Measurements from ENCODE around the gene FGD2. TPM values are rescaled to one million over a fixed set of nuclear protein-coding genes. Genes with fewer than 3 reads are reported as not detected.
A peak's percentile ranks its signal among the peaks of the same experiment; 100 is the strongest.

Gene FGD2
- total RNA-seq, 1 donor from 2014 or later: 7.9 TPM

- ATAC-seq (peak; percentile 61), DNase-seq (ENCODE audit: missing footprints) (peak; percentile 73)
- intact Hi-C loops (cut with DNase I): no loop called here
Measured at GRCh38 chr6:37061157-37061804, 55.8 kb downstream of the FGD2 start.

GRCh38 chr6:37062424-37062823, 57.0 kb downstream of the FGD2 start:
- intact Hi-C loops (cut with DNase I): no loop called here
- no peak for DNase-seq (ENCODE audit: missing footprints)
- ATAC-seq: no peak

GRCh38 chr6:37068356-37069270, 63.2 kb downstream of the FGD2 start:
- no peak for ATAC-seq
- DNase-seq (ENCODE audit: missing footprints): no peak
- intact Hi-C loops (cut with DNase I): no loop called here

- DNase-seq (ENCODE audit: missing footprints) (no peak), ATAC-seq (no peak)
- intact Hi-C loops (cut with DNase I): no loop called here
Measured at GRCh38 chr6:37069639-37070038, 64.2 kb downstream of the FGD2 start.

GRCh38 chr6:37072526-37072925, 67.1 kb downstream of the FGD2 start:
- intact Hi-C loops (cut with DNase I): no loop called here
- ATAC-seq: no peak
- DNase-seq (ENCODE audit: missing footprints): no peak

GRCh38 chr6:37074053-37074827, 68.8 kb downstream of the FGD2 start:
- ATAC-seq (peak; percentile 87), DNase-seq (ENCODE audit: missing footprints) (peak; percentile 80)
- intact Hi-C loops (cut with DNase I): no loop called here

- intact Hi-C loops (cut with DNase I): no loop called here
- ATAC-seq: peak; percentile 2
- DNase-seq (ENCODE audit: missing footprints): no peak
Measured at GRCh38 chr6:37077191-37077904, 71.9 kb downstream of the FGD2 start.

GRCh38 chr6:37077905-37078296, 72.4 kb downstream of the FGD2 start:
- intact Hi-C loops (cut with DNase I): no loop called here
- ATAC-seq (peak; percentile 90), DNase-seq (ENCODE audit: missing footprints) (peak; percentile 93)

Other genes with a start within 250 kb of the FGD2 start
- gene CPNE5, start 166.2 kb upstream of the FGD2 start, total RNA-seq: 10.9 TPM
- gene PPIL1, start 130.9 kb upstream of the FGD2 start, total RNA-seq: 70.1 TPM
- 79.4 TPM for gene C6orf89, start 119.7 kb upstream of the FGD2 start, total RNA-seq
- gene PI16, start 50.9 kb upstream of the FGD2 start, total RNA-seq: 15.1 TPM
- 220 TPM for gene MTCH1, start 19.5 kb upstream of the FGD2 start, total RNA-seq
- gene PIM1, start 164.5 kb downstream of the FGD2 start, total RNA-seq: 27.8 TPM

Data from Right ventricle myocardium inferior (tissue), 1 donor.